Medulla oblongata (tissue), 1 donor: ENCODE measurements around the gene DTX3.
A peak's percentile ranks its signal among the peaks of the same experiment; 100 is the strongest.
"Not testable (repeated sequence)": the region's sequence is repeated elsewhere in the genome, so short reads cannot be mapped to it uniquely, and the experiment has no call there.

Experiments
- DNase-seq: peaks from one replicate; pipeline ENCODE4 v3.0.0-alpha.2; 2015; ENCODE audit errors: extremely low spot score

Gene DTX3

DNA sequence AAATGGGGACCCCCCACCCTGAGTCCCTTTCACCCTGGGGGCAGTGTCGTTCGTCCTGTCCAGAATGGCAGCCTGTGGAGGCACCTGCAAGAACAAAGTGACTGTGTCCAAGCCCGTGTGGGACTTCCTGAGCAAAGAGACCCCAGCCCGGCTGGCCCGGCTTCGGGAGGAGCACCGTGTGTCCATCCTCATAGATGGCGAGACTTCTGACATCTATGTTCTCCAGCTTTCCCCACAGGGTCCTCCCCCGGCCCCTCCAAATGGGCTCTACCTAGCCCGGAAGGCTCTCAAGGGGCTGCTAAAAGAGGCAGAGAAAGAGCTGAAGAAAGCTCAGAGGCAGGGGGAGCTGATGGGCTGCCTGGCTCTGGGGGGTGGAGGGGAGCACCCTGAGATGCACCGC lies 2.2 kb downstream of the DTX3 start:
- no peak for DNase-seq

DNA sequence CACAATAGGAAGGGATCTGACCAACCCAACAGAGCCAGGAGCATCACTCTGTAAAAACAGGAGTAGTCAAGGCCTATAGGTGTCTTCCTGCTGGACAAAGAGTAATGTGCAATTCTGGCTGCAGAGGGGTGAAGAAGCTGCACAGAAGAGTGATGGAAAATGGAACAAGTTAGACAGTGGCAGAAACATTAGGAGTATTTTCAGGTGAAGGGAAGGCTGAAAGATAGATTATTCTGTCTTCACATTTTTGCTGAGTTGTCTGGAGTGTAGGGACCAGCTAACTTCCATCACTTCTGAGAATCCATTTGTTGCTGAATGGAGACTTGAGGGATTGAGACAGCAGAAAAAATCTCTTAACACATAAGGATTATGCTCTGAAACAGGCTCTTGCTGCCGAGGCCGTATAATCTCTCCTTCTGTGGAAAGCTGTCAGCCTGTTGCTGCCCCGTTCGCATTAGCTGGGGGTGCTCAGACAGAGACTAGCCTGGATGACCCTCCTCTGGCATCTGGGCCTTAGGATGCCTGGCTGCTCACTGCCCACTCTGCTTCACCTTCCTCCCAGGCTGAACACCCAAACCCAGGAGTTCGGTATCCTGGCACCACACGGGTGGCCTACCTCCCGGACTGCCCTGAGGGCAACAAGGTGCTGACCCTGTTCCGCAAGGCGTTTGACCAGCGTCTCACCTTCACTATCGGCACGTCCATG lies 3.5 kb downstream of the DTX3 start:
- no peak for DNase-seq

DNA sequence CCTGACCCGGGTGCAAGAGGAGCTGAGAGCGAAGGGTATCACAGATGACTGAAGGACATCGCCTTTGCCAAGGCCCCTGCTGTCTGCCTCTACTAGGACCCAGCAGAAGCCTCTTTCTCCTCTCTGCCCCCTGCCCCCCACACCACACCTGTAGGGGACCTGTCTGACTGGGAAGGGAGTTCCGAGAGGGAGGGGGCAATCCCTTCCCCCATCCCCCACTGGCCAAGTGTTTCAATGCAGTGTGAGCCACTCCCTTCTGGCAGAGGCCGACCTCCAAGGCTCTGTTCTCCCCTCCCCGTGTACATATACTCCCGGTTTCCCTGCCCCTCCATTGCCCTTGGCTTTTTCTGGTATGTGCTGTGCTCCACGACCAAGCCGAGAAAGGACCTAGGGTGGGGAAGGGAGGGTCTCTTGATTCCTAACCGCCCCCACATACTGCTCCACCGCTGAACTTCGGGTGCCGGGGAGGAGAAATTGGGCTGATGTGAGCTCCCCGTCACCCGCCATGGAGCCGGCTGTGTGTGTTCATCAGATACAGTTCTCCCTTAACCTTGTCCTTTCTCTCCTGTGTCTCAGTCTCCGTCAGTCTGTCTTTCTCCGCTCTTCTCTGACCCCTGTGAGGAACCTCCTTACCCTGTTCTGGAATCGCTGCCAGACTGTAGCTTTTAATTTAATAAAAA lies 4.6 kb downstream of the DTX3 start:
- DNase-seq: no peak

DNA sequence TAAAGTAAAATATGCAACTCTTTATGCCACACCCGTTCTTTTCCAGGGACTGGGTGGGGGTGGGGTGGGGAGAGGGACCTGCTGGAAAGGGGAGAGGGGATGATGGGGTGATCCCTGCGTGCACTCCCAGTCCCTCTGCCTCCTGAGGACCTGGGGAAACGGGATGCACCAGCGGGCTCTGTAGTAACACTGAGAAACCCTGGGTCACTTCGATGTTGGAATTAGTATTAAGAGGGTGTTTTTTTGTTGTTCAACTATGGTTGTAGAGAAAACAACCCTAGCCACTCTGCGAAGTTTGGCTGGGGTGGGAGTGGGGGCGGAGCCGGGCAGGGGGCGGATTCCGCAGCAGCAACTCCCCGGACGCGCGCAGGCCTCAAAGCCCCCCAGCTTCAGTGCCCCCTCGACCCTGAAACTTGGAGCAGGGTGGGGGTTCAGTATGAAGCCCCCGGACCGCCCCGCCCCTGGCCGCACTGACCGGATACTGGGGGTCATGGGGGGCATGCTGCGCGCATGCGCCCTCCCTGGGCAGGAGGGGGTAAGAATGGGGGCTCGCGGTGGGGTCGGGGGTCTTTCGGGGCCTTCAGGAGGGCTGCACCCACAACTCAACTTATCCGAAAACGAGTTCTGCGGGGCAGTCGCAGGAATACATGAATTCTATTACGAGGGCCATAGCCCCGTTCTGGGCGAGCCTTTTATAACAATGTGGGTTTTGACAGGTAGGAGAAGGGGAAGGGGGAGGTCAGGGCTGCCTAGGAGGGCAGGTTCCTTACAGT lies 5.3 kb downstream of the DTX3 start:
- DNase-seq: no peak

DNA sequence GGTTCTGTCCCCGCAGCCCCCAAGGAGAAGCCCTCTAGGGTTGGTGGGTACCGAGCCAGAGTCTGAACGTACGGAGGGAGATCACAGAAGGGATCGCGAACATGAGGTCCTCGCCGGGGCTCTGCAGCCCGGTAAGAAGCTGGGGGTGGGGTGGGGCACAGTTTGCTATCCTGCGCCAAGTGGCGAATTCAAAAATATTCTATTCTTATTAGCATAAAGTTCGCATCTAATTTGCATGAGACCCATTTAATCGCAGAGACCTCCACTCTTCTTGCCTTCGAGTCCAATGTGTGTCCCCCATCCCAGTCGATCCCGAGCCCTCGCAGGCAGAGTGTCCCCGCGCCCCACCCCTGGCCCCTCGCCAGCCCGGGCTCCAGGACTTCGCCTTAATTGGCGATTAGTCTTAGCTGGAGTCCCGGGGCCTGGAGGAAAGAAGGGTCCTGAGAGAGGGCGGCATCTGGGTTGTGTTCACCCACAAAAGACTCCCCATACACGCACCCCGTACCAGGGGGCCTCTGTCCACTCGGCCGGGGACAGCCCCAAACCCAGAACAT lies 6.0 kb downstream of the DTX3 start:
- no peak for DNase-seq

DNA sequence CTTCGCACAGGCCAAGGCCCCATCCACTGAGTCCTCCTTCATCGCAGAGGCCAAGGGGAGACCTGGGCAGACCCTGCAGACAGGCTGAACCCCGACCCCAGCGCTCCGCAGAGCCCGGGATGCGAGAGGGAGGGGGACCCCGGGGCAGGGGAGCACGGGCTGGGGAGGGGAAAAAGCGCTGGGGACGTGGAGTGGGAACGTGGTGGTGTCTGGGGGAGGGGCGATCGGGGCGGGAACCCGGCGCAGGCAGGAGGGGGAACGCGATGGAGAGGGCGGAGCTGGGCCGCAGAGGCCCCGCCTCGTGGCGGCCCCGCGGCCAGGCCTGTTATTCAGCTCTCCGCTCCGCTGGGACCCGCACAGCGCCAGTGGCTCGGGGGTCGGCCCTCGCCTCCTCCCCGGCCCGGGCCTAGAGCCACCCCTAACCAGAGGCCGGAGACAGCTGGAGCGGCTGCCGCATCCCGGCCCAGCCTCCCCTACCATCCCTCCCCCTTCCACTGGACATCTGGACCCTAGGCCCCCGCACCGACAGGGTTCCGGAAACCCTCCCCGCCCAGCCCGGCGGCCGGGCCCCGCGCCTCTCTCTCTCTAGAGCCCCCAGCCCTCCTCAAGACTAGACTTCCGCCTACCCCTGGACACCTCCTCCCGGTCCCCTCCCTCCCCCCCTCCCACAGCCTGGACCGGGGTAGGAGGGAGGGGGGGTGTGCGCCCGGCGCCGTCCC lies 6.6 kb downstream of the DTX3 start, which contains the start of gene ARHGEF25:
Gene ARHGEF25 (plus strand): TSS at position 328 of the 719 bp plus-strand sequence. CDS start 460 bp downstream, outside the sequence.
- DNase-seq: peak; percentile 40

DNA sequence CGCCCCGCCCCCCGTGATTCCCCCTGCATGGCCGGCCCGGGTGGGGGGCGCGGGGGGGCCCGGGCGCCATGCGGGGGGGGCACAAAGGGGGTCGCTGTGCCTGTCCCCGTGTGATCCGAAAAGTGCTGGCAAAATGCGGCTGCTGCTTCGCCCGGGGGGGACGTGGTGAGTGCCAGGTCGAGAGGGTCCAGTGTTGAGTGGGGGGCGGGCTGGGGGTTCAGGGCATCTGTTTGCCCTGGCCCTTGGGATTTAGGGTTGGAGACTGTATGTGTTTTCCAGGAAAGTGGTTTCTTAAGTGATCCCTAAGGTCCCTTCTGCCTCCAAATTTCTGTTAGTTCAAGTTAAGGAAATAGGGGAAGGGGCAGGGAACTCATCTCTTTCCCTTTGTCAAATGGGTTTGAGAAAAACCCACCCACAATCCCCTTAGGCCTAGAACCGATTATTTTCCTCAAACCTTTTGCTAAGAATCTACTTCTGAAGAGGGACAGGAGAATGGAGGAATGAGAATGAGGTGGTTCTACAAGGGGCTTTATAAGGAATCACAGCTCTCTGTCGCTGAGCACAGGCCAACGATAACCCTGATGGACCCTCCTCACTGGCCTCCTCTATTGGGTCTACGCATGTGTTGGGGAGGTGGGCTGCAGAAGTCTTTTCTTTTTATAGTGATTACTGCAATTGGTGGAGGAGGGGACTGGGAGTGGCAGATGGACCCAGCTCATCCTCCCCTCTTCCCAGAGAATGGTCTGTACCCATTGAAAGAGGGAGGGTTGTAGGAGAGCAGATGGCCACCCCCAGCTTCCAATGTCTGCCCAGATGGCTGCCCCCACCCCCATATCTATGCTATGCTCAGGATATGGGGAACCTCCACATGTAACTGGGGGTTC lies 7.4 kb downstream of the DTX3 start:
- DNase-seq: no peak

DNA sequence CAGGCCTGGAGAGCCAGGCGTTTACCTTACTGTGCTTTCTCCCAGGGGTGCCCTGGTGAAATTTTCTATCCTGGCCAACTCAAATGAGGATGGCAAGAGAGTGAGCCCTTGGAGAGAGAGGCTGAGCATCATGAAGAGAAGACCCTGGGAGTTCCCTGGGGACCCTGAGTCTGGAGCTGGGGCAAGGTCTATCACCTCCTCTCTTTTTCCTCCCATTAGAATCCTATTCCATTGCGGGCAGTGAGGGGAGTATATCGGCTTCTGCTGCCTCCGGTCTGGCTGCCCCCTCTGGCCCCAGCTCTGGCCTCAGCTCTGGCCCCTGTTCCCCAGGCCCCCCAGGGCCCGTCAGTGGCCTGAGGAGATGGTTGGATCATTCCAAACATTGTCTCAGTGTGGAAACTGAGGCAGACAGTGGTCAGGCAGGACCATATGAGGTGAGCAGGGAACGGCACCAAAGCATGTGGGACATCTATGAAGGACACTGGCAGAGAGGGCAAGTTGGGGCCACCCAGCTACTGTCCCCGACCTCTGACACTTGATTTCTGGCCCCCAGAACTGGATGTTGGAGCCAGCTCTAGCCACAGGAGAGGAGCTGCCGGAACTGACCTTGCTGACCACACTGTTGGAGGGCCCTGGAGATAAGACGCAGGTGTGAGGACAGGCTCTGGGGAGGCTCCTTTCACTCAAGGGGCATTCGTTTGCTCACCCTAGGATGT lies 8.2 kb downstream of the DTX3 start:
- DNase-seq: no peak

DNA sequence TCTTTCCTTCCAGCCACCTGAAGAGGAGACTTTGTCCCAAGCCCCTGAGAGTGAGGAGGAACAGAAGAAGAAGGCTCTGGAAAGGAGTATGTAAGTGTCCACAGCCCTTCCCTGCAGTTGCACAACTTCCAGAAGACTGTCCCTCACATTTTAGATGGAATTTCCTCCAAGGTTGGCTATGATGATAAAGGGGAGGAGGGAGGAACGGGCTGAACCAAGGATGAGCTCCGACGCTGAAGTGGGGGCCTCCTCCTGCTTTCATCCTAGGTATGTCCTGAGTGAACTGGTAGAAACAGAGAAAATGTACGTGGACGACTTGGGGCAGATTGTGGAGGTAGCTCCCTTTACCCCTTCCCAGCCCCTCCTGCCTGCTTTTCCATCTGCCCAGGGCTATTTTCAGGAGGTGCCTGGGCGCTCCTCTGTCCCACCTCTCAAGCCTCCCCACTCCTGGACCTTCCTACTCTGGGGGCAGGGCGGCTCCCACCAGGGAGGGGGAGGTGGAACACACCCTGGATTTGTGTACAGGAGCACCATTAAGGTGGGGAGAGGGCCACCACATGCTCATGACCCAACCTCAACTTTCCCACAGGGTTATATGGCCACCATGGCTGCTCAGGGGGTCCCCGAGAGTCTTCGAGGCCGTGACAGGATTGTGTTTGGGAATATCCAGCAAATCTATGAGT lies 8.9 kb downstream of the DTX3 start:
- no peak for DNase-seq

DNA sequence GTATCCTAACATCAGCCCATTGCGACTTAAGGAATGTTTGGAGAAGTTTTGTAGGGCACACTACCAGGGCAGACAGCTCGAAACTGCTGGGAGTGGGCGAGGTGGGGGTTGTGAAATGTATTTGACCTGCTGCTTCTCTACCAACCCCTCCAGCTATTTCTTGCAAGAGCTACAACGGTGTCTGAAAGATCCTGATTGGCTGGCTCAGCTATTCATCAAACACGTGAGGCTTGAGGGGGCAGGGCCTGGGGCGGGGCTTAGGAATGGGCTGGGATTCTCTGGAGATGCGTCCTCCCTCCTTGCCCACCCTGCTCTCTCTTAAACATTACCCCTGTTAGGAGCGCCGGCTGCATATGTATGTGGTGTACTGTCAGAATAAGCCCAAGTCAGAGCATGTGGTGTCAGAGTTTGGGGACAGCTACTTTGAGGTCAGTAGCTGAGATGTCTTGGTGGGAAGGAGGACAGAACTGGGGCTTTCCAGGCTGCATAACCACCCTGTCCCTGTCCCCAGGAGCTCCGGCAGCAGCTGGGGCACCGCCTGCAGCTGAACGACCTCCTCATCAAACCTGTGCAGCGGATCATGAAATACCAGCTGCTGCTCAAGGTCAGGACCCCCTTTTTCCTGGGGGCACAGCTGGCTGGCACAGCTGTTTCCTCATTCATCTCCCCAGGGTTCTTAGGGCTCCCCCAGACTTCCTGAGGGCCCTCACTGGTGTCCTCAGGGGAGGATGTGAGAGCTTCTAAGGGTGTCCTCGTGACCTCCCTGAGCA lies 9.7 kb downstream of the DTX3 start:
- no peak for DNase-seq

DNA sequence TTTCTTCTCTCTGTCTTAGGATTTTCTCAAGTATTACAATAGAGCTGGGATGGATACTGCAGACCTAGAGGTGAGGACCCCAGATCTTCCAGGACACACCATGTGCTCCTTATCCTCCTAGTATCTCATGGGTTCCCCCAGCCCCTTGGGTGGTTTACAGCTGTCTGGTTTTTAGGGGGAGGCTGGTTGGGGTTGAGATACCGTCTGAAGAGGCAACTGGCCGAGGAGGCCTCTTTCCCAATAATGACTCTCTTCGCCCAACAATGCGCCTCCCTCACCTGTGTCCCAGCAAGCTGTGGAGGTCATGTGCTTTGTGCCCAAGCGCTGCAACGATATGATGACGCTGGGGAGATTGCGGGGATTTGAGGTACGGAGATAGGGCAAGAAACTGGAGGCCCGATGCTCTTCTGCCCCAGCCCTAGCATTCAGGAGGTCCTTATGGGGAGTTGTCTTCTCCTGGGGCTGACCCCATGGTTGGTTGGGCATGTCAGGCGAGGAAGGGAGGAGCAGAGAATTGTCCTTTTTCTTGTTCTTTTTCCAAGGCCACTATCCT lies 10.4 kb downstream of the DTX3 start:
- DNase-seq: no peak

DNA sequence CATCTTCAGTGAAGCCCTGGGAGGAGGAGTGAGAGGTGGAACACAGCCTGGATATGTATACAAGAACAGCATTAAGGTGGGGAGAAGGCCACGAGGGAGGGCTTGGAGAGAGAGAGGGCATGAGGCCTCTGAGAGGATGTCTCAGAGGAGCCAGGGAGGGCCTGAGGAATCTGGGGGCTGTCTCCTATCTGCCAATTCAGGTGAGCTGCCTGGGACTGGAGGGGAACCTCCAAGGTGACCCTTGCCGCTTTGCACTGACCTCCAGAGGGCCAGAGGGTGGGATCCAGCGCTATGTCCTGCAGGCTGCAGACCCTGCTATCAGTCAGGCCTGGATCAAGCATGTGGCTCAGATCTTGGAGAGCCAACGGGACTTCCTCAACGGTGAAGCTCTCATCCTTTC lies 11.0 kb downstream of the DTX3 start:
- no peak for DNase-seq

DNA sequence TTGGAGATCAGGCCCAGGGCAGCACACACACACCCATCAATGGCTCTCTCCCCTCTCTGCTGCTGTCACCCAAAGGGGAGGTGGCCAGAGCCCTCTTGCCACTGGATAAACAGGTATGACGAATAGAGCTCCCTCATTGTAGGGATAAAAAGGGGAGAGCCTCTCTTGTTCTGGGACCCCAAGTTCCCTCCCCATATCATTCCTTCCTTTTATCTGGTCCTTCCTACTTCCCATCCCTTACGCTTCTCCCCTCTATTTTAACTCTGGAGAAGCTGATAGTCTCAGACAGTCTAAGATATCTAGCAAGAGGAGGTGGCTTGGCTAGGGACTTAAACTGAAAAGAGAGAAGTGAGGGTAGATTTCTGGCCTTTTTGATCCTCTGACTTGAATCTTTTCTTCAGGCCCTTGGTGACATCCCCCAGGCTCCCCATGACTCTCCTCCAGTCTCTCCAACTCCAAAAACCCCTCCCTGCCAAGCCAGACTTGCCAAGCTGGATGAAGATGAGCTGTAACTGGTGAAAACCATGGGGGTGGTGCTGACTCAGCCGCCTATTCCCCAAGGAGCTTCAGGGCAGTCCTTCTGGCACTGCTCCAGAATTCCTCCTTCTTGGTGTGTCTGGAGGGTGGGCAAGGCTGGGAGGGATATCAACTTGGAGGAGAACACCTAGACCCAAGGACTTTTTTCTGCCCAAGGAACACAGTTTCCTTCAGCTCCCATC lies 11.9 kb downstream of the DTX3 start:
- no peak for DNase-seq

DNA sequence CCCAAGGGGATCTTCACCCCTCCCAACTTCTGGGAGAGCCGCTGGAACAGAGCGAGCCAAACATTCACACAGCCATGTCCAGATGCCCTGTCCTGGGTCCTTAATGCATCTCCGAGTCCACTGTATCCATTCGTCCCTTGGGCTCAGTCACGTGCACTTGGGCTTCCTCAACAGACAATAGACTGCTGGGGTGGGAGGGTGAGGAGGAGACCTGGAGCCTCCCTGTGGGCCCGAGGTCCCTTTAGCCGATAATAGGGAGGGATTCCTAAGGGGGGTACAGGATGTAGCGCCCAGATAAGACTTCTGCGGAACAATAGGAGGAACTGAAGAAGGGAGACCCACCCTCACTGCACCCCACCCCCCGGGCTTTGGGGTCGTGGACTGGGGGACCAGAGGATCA lies 13.3 kb downstream of the DTX3 start:
- no peak for DNase-seq

DNA sequence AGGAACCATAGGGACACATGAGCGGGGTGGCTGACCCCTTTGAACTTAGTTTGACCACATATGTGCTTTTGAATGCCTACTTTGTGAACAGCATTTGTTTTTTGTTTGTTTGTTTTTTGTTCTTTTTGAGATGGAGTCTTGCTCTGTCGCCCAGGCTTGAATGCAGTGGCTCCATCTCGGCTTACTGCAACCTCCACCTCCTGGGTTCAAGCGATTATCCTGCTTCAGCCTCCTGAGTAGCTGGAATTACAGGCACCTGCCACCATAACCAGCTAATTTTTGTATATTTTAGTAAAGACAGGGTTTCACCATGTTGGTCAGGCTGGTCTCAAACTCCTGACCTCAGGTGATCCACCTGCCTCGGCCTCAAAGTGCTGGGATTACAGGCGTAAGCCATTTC lies 13.8 kb downstream of the DTX3 start:
- not testable (repeated sequence) for DNase-seq

DNA sequence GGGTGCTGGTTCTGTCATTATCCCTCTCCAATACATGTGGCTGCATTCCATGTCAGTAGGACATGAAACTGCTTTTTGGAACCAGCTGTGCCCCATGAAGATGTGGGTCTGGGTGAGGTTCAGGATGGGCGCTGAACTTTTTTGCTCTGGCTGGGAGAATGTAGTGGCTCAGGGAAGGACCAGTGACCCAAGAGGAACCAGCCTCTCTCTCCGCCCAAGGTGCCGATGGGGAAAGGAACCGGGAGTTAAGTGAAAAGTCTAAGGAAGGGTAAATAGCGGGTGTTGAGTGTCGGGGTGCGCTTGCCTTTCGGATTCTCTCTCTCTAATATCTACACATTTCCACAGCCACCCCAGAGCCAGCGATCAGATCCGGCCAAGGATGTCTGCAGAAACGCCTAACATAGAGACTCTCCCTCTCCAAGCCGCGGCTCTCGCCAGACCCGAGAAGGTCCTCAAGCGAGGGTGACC lies 14.4 kb downstream of the DTX3 start:
- DNase-seq: no peak

DNA sequence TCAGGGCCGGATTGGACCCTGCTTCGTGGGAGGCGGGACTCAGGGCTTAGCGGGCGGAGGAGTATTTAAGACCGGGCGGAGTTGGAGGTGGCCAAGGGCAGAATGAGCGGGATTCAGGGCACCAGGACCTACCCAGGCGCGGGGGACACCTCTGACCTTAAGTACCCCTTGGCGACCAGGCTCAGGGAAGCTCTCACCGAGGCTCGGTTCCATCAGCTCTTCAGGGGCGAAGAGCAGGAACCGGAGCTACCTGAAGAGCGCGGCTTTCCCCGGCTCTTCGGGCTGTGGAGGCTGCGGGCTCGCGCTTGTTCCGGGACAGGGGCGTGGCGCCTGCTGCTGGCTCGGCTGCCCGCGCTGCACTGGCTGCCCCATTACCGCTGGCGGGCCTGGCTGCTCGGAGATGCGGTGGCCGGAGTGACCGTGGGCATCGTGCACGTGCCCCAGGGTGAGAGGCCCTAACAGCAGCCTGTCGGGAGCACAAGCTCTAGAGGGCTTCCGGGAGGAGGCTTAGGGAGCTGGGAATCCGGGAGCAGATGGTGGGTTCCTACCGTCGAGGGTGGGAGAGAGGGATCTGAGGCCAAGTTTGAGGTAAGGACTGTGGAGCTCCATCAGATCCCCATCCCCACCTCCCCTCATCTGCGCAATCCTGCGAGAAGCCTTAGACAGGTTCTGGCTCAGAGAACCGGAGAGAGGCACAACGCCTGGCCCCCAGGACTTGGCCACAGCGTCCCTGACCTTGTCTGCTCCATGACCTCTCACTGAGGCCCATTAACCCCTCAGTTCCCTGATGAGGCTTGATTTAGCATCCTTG lies 15.0 kb downstream of the DTX3 start:
- DNase-seq: no peak
